MM.1S (cell line): ENCODE measurements around the gene CASP12.

Experiments
- EZH2phosphoT487 ChIP-seq: fragments of 300-600 bp; sonication (generic); IDR thresholded peaks from 2 replicates; pipeline ENCODE4 v1.6.1; 2018; ENCODE audit warnings: antibody characterized with exemption, low read length
- TF ChIP-seq, protein P1 (sequence below): fragments of 300-600 bp; sonication (generic); IDR thresholded peaks from 2 replicates; pipeline ENCODE4 v1.5.1; 2016; ENCODE audit warnings: antibody characterized with exemption, low read length, mixed read lengths

DNA sequence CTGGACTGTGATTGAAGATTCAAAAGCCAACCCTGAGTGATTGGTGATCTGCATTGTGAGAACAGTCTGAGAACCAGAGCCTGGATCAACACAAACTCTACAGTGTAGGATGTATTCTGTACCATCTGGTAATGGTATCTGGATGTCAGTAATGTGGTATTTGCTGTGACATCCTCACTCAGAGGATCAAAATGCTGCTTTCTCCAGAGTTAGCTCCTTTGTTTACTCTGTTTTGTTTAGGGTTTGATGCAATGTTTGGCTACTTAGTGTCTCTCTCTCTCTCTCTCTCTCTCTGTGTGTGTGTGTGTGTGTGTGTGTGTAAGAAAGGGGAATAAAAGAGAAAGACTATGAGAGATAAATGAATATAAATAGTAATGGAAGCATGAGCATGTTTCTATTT lies 45.8 kb upstream of the CASP12 start:
- TF ChIP-seq EZH2phosphoT487: no peak
- TF ChIP-seq, protein P1, sequence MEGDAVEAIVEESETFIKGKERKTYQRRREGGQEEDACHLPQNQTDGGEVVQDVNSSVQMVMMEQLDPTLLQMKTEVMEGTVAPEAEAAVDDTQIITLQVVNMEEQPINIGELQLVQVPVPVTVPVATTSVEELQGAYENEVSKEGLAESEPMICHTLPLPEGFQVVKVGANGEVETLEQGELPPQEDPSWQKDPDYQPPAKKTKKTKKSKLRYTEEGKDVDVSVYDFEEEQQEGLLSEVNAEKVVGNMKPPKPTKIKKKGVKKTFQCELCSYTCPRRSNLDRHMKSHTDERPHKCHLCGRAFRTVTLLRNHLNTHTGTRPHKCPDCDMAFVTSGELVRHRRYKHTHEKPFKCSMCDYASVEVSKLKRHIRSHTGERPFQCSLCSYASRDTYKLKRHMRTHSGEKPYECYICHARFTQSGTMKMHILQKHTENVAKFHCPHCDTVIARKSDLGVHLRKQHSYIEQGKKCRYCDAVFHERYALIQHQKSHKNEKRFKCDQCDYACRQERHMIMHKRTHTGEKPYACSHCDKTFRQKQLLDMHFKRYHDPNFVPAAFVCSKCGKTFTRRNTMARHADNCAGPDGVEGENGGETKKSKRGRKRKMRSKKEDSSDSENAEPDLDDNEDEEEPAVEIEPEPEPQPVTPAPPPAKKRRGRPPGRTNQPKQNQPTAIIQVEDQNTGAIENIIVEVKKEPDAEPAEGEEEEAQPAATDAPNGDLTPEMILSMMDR: no peak
